Measurements from ENCODE around the gene ADAMTS2.

GRCh38 chr5:179185941-179186411 is 159.3 kb downstream of the ADAMTS2 start:
- no peak for TF ChIP-seq EZH2 (IDR thresholded peaks at IDR 0.05; ENCODE audit: insufficient read depth, poor library complexity, severe bottlenecking)
- no peak for TF ChIP-seq EZH2phosphoT487 (IDR thresholded peaks at IDR 0.05; ENCODE audit: insufficient read depth, low read depth)
